Hepatocyte (in vitro differentiated cells): ENCODE data around the gene DCC. TPM values are rescaled to one million over a fixed set of nuclear protein-coding genes. Genes with fewer than 3 reads are reported as not detected.

ENCODE experiments used
- DNase-seq: peaks from one replicate; pipeline ENCODE4 v3.0.0-alpha.2; 2016; ENCODE audit warnings: low spot score
- H2AFZ ChIP-seq: fragments of 200-600 bp; sonication (generic); 2 replicates; pipeline ENCODE4 v1.6.0; 2016; ENCODE audit warnings: antibody characterized with exemption, mild to moderate bottlenecking
- H3K27ac ChIP-seq: fragments of 200-600 bp; sonication (generic); 2 replicates; pipeline ENCODE4 v1.5.1; 2016; ENCODE audit warnings: mild to moderate bottlenecking
- H3K27me3 ChIP-seq: fragments of 200-600 bp; sonication (generic); 2 replicates; pipeline ENCODE4 v1.6.1; 2016
- H3K36me3 ChIP-seq: fragments of 200-600 bp; sonication (generic); replicated peaks from 2 replicates; pipeline ENCODE4 v1.5.1; 2016; ENCODE audit warnings: low read depth; ENCODE audit not compliant: insufficient read depth
- H3K4me1 ChIP-seq: fragments of 200-600 bp; sonication (generic); 2 replicates; pipeline ENCODE4 v1.5.1; 2016; ENCODE audit warnings: mild to moderate bottlenecking, moderate library complexity; ENCODE audit not compliant: insufficient read depth
- H3K4me2 ChIP-seq: fragments of 200-600 bp; sonication (generic); 2 replicates; pipeline ENCODE4 v1.6.0; 2016
- H3K4me3 ChIP-seq: fragments of 200-600 bp; sonication (generic); 2 replicates; pipeline ENCODE4 v1.5.1; 2016; ENCODE audit warnings: mild to moderate bottlenecking
- H3K79me2 ChIP-seq: fragments of 200-600 bp; sonication (generic); 2 replicates; pipeline ENCODE4 v1.6.0; 2017; ENCODE audit warnings: mild to moderate bottlenecking
- H3K9me2 ChIP-seq: fragments of 200-600 bp; sonication (generic); replicated peaks from 2 replicates; pipeline ENCODE4 v1.6.0; 2017; ENCODE audit warnings: mild to moderate bottlenecking; ENCODE audit not compliant: insufficient read depth
- H3K9me3 ChIP-seq: fragments of 200-600 bp; sonication (generic); 2 replicates; pipeline ENCODE4 v1.5.1; 2016; ENCODE audit warnings: low read depth, mild to moderate bottlenecking
- H4K20me1 ChIP-seq: fragments of 200-600 bp; sonication (generic); 2 replicates; pipeline ENCODE4 v1.6.0; 2016; ENCODE audit warnings: mild to moderate bottlenecking; ENCODE audit not compliant: insufficient read depth, poor library complexity, severe bottlenecking
- CTCF ChIP-seq: fragments of 200-600 bp; sonication (generic); IDR thresholded peaks from 2 replicates; pipeline ENCODE4 v1.5.1; 2016; ENCODE audit warnings: antibody characterized with exemption, mild to moderate bottlenecking; ENCODE audit not compliant: poor library complexity
- EZH2 ChIP-seq: fragments of 200-600 bp; sonication (generic); IDR thresholded peaks from 2 replicates; pipeline ENCODE4 v1.6.1; 2016; ENCODE audit warnings: antibody characterized with exemption, mild to moderate bottlenecking, borderline replicate concordance
- EZH2phosphoT487 ChIP-seq: fragments of 200-600 bp; sonication (generic); IDR thresholded peaks from one replicate; pipeline ENCODE4 v1.6.1; 2018; ENCODE audit warnings: antibody characterized with exemption, mild to moderate bottlenecking, low read depth, moderate library complexity; ENCODE audit not compliant: unreplicated experiment, severe bottlenecking
- WGBS: methylation state at CpG from one replicate; pipeline ENCODE4 v1.1.6; 2016; ENCODE audit warnings: low lambda C conversion rate; ENCODE audit errors: missing lambda C conversion rate; 5-methylcytosine and 5-hydroxymethylcytosine counted together
- microRNA-seq: library from miRNA; unstranded; fragments of <30 nt; microRNA quantifications from one replicate; pipeline ENCODE4, GENCODE V29; 2017
- polyA plus RNA-seq: library from polyadenylated mRNA; unstranded; fragments of >200 nt; fragmentation: Nextera tagmentation; extraction: Ambion mirVana; gene quantifications from 2 replicates; pipeline ENCODE4 v1.2.1, GENCODE V29; 2016
- small RNA-seq: library from RNA; depleted of rRNA; stranded (forward); fragments of <200 nt; gene quantifications from one replicate; pipeline ENCODE3, GENCODE V24; 2014
- total RNA-seq: library from RNA; depleted of rRNA; stranded (reverse); fragments of >200 nt; gene quantifications from 2 replicates; pipeline ENCODE4 v1.2.3, GENCODE V29; 2014

The DCC gene
- total and polyA plus RNA-seq, 2 experiments from 2014 or later, result 1.0 to 3.5 TPM

- 96% methylated on average over 2 of the region's 2 CpGs for WGBS
- H3K9me3 ChIP-seq, result no peaks in the 10 kb centered on the region
- H4K20me1 ChIP-seq, result no peaks in the 10 kb centered on the region
- no peak overlapping the region for H2AFZ ChIP-seq
- H3K79me2 ChIP-seq, result no peaks in the 10 kb centered on the region
- no peaks in the 10 kb centered on the region for H3K27me3 ChIP-seq
- DNase-seq, result no peak
- no peaks in the 10 kb centered on the region for H3K4me1 ChIP-seq
- H3K4me3 ChIP-seq, result no peak overlapping the region
- no peak for TF ChIP-seq CTCF
- TF ChIP-seq EZH2phosphoT487, result no peak
- TF ChIP-seq EZH2, result no peak
- H3K36me3 ChIP-seq, result no peaks in the 10 kb centered on the region
- H3K27ac ChIP-seq, result no peak overlapping the region
- H3K9me2 ChIP-seq, result no peaks in the 10 kb centered on the region
- no peak overlapping the region for H3K4me2 ChIP-seq
Measured at GRCh38 chr18:53566626-53567025, 1226.6 kb downstream of the DCC start.

- peak; percentile 34 for DNase-seq
- H3K36me3 ChIP-seq, result no peaks in the 10 kb centered on the region
- H4K20me1 ChIP-seq, result no peaks in the 10 kb centered on the region
- H2AFZ ChIP-seq, result no peak overlapping the region
- H3K4me2 ChIP-seq, result no peak overlapping the region
- no peaks in the 10 kb centered on the region for H3K27me3 ChIP-seq
- no peaks in the 10 kb centered on the region for H3K9me2 ChIP-seq
- no peaks in the 10 kb centered on the region for H3K4me1 ChIP-seq
- 74% methylated on average over 12 of the region's 12 CpGs for WGBS
- H3K27ac ChIP-seq, result no peak overlapping the region
- H3K4me3 ChIP-seq, result no peak overlapping the region
- no peaks in the 10 kb centered on the region for H3K79me2 ChIP-seq
- no peaks in the 10 kb centered on the region for H3K9me3 ChIP-seq
- TF ChIP-seq EZH2 (no peak), CTCF (peak; percentile 60)
Measured at GRCh38 chr18:53567929-53568574, 1228.1 kb downstream of the DCC start.

Small RNA genes lying within 50 kb of the gene (microRNA-seq; reads per million reads assigned to microRNA genes)
- not detected for gene MIR4528

Small RNA genes lying within 50 kb of the gene (small RNA-seq; reads per million reads assigned to genes)
- gene AC011155.1 (not detected), gene MIR4528 (not detected)
